Hepatocyte (in vitro differentiated cells): ENCODE results near the gene FBXW10B. TPM values are rescaled to one million over a fixed set of nuclear protein-coding genes. Genes with fewer than 3 reads are reported as not detected.
"Not testable (repeated sequence)": the region's sequence is repeated elsewhere in the genome, so short reads cannot be mapped to it uniquely, and the experiment has no call there.

Experiments
- DNase-seq: peaks from one replicate; pipeline ENCODE4 v3.0.0-alpha.2; 2016; ENCODE audit warnings: low spot score
- H2AFZ ChIP-seq: fragments of 200-600 bp; sonication (generic); 2 replicates; pipeline ENCODE4 v1.6.0; 2016; ENCODE audit warnings: antibody characterized with exemption, mild to moderate bottlenecking
- H3K27ac ChIP-seq: fragments of 200-600 bp; sonication (generic); 2 replicates; pipeline ENCODE4 v1.5.1; 2016; ENCODE audit warnings: mild to moderate bottlenecking
- H3K27me3 ChIP-seq: fragments of 200-600 bp; sonication (generic); 2 replicates; pipeline ENCODE4 v1.6.1; 2016
- H3K36me3 ChIP-seq: fragments of 200-600 bp; sonication (generic); replicated peaks from 2 replicates; pipeline ENCODE4 v1.5.1; 2016; ENCODE audit warnings: low read depth; ENCODE audit not compliant: insufficient read depth
- H3K4me1 ChIP-seq: fragments of 200-600 bp; sonication (generic); 2 replicates; pipeline ENCODE4 v1.5.1; 2016; ENCODE audit warnings: mild to moderate bottlenecking, moderate library complexity; ENCODE audit not compliant: insufficient read depth
- H3K4me2 ChIP-seq: fragments of 200-600 bp; sonication (generic); 2 replicates; pipeline ENCODE4 v1.6.0; 2016
- H3K4me3 ChIP-seq: fragments of 200-600 bp; sonication (generic); 2 replicates; pipeline ENCODE4 v1.5.1; 2016; ENCODE audit warnings: mild to moderate bottlenecking
- H3K79me2 ChIP-seq: fragments of 200-600 bp; sonication (generic); 2 replicates; pipeline ENCODE4 v1.6.0; 2017; ENCODE audit warnings: mild to moderate bottlenecking
- H3K9me2 ChIP-seq: fragments of 200-600 bp; sonication (generic); replicated peaks from 2 replicates; pipeline ENCODE4 v1.6.0; 2017; ENCODE audit warnings: mild to moderate bottlenecking; ENCODE audit not compliant: insufficient read depth
- H3K9me3 ChIP-seq: fragments of 200-600 bp; sonication (generic); 2 replicates; pipeline ENCODE4 v1.5.1; 2016; ENCODE audit warnings: low read depth, mild to moderate bottlenecking
- H4K20me1 ChIP-seq: fragments of 200-600 bp; sonication (generic); 2 replicates; pipeline ENCODE4 v1.6.0; 2016; ENCODE audit warnings: mild to moderate bottlenecking; ENCODE audit not compliant: insufficient read depth, poor library complexity, severe bottlenecking
- WGBS: methylation state at CpG from one replicate; pipeline ENCODE4 v1.1.6; 2016; ENCODE audit warnings: low lambda C conversion rate; ENCODE audit errors: missing lambda C conversion rate; 5-methylcytosine and 5-hydroxymethylcytosine counted together
- polyA plus RNA-seq: library from polyadenylated mRNA; unstranded; fragments of >200 nt; fragmentation: Nextera tagmentation; extraction: Ambion mirVana; gene quantifications from 2 replicates; pipeline ENCODE4 v1.2.1, GENCODE V29; 2016
- total RNA-seq: library from RNA; depleted of rRNA; stranded (reverse); fragments of >200 nt; gene quantifications from 2 replicates; pipeline ENCODE4 v1.2.3, GENCODE V29; 2014

Gene FBXW10B
- total and polyA plus RNA-seq, 2 experiments from 2014 or later, result 0.23 to 1.3 TPM

- H3K9me3 ChIP-seq, H3K4me3 ChIP-seq, H3K4me2 ChIP-seq, H3K27ac ChIP-seq, H3K36me3 ChIP-seq, H3K79me2 ChIP-seq, H2AFZ ChIP-seq, H3K4me1 ChIP-seq, H4K20me1 ChIP-seq, DNase-seq, H3K9me2 ChIP-seq, H3K27me3 ChIP-seq: not testable (repeated sequence)
- 86% methylated on average over 3 of the region's 3 CpGs for WGBS
Observed at GRCh38 chr17:15623661-15624209, 4.2 kb upstream of the FBXW10B start.

DNA sequence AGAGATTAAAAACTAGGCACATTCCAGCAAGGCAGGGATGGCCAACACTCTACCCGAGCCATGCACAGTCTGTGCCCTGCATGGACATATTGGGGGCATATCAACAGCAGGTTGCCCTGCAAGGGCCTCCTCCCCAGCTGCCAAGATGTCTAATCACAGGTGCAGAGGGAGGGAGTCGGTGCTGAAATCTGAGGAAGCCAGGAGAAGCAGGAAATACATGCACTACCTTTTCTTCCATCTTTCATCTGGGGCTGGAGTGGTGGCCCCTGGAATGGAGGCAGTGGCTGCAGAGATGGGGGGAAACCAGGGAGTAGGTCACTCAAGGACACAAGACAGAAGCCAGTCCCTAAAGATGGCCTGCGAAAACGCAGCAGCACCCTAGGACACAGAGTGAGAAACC is 3.8 kb upstream of the FBXW10B start:
- not testable (repeated sequence) for H4K20me1 ChIP-seq, H2AFZ ChIP-seq, H3K27me3 ChIP-seq, H3K4me2 ChIP-seq, H3K27ac ChIP-seq, H3K79me2 ChIP-seq, H3K4me3 ChIP-seq, H3K36me3 ChIP-seq, H3K4me1 ChIP-seq, H3K9me2 ChIP-seq, DNase-seq, H3K9me3 ChIP-seq
- 88% methylated on average over 3 of the region's 4 CpGs for WGBS

DNA sequence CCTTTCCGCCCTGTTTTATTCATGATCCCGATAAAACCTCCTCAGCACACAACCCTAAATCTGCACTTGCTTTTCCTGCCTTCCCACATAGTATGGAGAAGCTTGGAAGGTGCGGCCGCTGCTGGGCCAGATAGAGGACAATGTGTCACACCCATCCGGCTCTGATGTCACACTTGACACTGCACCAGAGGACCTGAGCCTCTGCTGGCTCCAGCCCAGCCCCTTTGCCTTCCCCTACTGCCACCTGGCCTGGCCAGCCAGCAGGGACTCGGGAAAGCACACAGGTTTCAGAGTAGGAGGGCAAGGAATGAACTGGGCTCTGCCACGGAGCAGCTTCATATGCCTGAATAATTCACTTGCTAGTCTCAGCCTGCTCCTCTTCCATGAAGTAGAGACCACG is 2.6 kb upstream of the FBXW10B start:
- H2AFZ ChIP-seq, H3K4me3 ChIP-seq, H3K9me3 ChIP-seq, H3K79me2 ChIP-seq, DNase-seq, H3K9me2 ChIP-seq, H3K4me2 ChIP-seq, H3K36me3 ChIP-seq, H3K27me3 ChIP-seq, H3K4me1 ChIP-seq, H3K27ac ChIP-seq, H4K20me1 ChIP-seq: not testable (repeated sequence)
- WGBS, result 87% methylated on average over 5 of the region's 8 CpGs

DNA sequence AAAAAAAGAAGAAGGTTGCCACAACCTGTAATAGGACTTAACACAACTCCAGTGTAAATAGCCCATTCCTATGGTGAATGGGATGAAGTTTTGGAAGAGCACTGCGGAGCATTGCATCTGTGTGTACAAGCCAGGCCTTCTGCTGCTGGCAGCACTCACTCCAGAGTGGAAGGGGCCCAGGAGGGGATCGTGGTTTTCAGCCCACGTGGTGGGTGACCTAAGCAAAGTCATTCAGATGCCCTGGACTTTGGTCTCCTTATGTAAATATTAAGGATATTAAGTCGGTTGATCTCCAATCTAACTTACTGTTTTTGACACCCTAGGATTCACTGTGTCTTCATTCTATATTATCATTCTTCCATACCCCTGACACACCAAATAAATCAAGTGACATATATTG is 2.7 kb downstream of the FBXW10B start:
- DNase-seq, result peak; percentile 60
- not testable (repeated sequence) for H2AFZ ChIP-seq, H3K27me3 ChIP-seq, H3K79me2 ChIP-seq, H3K4me1 ChIP-seq, H3K36me3 ChIP-seq, H4K20me1 ChIP-seq, H3K4me3 ChIP-seq, H3K9me2 ChIP-seq, H3K4me2 ChIP-seq, H3K9me3 ChIP-seq
- WGBS, result 47% methylated on average over 4 of the region's 4 CpGs
- H3K27ac ChIP-seq, result peak overlapping the region; percentile 37

- H3K27ac ChIP-seq, H3K9me3 ChIP-seq, H3K4me2 ChIP-seq, H3K36me3 ChIP-seq, H4K20me1 ChIP-seq, H3K4me1 ChIP-seq, H3K27me3 ChIP-seq, H3K9me2 ChIP-seq, H2AFZ ChIP-seq, H3K4me3 ChIP-seq, H3K79me2 ChIP-seq: not testable (repeated sequence)
- WGBS, result 27% methylated on average over 5 of the region's 6 CpGs
- DNase-seq, result peak; percentile 33
Observed at GRCh38 chr17:15615850-15616249, 3.7 kb downstream of the FBXW10B start.

GRCh38 chr17:15613111-15613510 is 6.4 kb downstream of the FBXW10B start:
- WGBS, result 60% methylated on average over 1 of the region's 1 CpG
- H3K79me2 ChIP-seq, H3K4me3 ChIP-seq: not testable (repeated sequence)

DNA sequence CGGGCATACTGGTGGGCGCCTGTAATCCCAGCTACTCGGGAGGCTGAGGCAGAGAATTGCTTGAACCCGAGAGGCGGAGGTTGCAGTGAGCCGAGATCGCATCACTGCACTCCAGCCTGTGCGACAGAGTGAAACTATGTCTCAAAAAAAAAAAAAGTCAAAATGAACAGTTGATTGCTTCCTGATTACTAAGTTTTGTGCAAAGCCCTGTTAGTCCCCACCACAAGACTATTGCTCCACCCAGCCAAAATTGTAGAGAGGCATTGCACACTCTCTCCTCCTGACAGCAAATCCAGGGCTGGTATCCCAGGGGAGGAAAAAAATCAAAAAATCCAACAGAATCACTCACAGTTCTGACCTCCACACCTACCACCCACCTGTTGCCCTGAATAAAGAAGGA is 26.5 kb downstream of the FBXW10B start:
- DNase-seq, H3K4me2 ChIP-seq, H4K20me1 ChIP-seq, H2AFZ ChIP-seq, H3K4me3 ChIP-seq, H3K9me2 ChIP-seq, H3K9me3 ChIP-seq, H3K36me3 ChIP-seq, H3K27me3 ChIP-seq, H3K27ac ChIP-seq, H3K4me1 ChIP-seq, H3K79me2 ChIP-seq: not testable (repeated sequence)
- WGBS, result 96% methylated on average over 7 of the region's 8 CpGs

More at GRCh38 chr17:15613111-15613510, 6.4 kb downstream of the FBXW10B start:
- H3K27me3 ChIP-seq, H3K9me2 ChIP-seq, H2AFZ ChIP-seq, H3K4me2 ChIP-seq, H3K4me1 ChIP-seq, H3K9me3 ChIP-seq, H4K20me1 ChIP-seq, DNase-seq, H3K36me3 ChIP-seq: not testable (repeated sequence)
- H3K27ac ChIP-seq, result peak overlapping the region; percentile 16

- WGBS, result 61% methylated on average over 5 of the region's 5 CpGs
- not testable (repeated sequence) for H3K27me3 ChIP-seq, H3K36me3 ChIP-seq, H3K4me3 ChIP-seq, H4K20me1 ChIP-seq, DNase-seq, H3K27ac ChIP-seq, H2AFZ ChIP-seq, H3K9me2 ChIP-seq, H3K4me2 ChIP-seq, H3K4me1 ChIP-seq, H3K9me3 ChIP-seq, H3K79me2 ChIP-seq
Observed at GRCh38 chr17:15591986-15592385, 27.5 kb downstream of the FBXW10B start.

- H3K79me2 ChIP-seq, H2AFZ ChIP-seq, H3K4me3 ChIP-seq, DNase-seq, H3K36me3 ChIP-seq, H3K27me3 ChIP-seq, H3K4me1 ChIP-seq, H3K4me2 ChIP-seq, H4K20me1 ChIP-seq, H3K9me2 ChIP-seq, H3K9me3 ChIP-seq, H3K27ac ChIP-seq: not testable (repeated sequence)
- 91% methylated on average over 1 of the region's 1 CpG for WGBS
Observed at GRCh38 chr17:15590844-15591243, 28.7 kb downstream of the FBXW10B start.
